Activated naive CD4-positive, alpha-beta T cell treated with Interleukin-2 at 50 U/mL for 16 hours (primary cell): ENCODE data around the gene MAPK8.

ENCODE experiments used
- DNase-seq: peaks from one replicate; pipeline ENCODE4 v3.0.0-alpha.2; 2020

MAPK8 gene

DNA sequence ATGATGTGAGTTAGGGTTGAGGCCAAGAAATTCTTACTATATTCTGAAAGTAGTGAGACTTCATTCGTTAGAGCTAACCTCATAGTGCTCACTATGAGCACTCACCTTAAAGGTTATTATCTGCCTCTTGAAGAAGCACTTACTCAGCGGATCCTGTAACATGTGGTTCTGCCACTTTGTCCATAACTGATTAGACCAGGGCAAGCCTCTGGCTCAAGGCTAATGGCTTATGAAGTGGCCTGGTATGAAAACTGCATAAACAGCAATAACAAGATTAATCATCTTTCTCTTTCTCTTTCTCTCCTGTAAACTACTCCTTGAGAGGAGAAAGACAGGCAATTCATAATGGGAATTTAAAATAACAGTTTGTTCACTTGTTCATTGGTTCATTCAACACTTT, 82.8 kb downstream of the MAPK8 start:
- no peak for DNase-seq

DNA sequence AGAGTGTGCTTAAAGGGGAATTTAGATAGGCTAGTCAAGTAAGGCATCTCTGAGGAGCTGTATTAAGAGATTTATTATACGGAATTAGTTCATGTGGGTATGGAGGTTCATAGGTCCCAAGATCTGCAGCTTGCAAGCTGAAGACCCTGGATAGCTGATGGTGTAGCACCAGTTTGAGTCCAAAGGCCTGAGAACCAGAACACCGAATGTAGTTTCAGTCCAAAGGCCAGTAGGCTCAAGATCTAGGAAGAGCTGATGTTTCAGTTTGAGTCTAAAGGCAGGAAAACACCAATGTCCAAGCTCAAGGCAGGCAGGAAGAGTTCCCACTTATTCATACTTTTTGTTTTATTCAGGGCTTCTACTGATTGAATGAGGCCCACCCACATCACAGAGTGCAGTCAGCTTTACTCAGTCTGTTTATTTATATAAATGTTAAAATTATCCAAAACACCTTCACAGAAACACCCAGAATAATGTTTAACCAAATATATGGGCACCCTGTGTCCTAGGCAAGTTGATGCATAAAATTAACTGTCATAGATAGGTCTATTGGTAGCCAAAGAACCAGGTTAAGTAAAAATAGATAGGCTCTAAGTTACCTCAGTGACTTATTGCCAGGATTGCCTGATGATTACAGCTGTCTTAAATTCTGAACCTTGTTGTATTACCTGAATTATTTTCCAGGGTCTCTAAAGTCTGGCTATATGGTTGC, 83.5 kb downstream of the MAPK8 start:
- no peak for DNase-seq

DNA sequence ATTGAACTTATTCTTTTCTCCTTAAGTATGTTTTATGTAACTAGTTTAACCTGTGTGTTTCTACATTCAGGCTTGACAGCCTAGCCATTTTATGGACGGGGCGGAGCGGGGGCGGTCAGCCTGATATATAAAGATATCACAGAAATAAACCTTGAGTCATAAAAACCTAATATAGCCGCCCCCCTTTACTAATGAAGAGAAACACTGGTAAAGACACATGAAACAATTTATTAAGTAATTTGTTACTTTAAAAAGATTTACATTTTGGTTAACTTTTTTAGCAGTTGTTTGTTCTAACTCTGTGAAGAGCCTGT, 84.0 kb downstream of the MAPK8 start:
- no peak for DNase-seq

GRCh38 chr10:48390933-48391845, 84.7 kb downstream of the MAPK8 start:
- DNase-seq, result no peak

GRCh38 chr10:48391994-48392393, 85.5 kb downstream of the MAPK8 start:
- no peak for DNase-seq

DNA sequence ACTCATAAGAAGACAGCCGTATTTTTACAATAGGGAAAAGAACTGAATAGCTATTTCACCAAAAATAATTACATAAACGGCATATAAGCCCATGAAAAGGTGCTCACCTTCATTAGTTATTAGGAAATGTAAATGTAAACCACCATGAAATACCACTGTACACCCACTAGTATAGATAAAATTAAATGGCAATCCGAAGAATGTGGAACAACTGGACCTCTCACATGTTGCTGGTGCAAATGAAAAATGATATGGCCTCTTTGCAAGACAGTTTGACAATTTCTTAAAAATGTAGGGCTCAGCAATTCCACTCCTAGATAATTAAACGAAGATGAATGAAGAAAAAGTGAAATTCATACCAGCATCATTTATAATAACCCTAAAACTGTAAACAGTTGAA, 91.8 kb downstream of the MAPK8 start:
- DNase-seq, result no peak

- DNase-seq, result no peak
Observed at GRCh38 chr10:48399056-48399541, 92.6 kb downstream of the MAPK8 start.

DNA sequence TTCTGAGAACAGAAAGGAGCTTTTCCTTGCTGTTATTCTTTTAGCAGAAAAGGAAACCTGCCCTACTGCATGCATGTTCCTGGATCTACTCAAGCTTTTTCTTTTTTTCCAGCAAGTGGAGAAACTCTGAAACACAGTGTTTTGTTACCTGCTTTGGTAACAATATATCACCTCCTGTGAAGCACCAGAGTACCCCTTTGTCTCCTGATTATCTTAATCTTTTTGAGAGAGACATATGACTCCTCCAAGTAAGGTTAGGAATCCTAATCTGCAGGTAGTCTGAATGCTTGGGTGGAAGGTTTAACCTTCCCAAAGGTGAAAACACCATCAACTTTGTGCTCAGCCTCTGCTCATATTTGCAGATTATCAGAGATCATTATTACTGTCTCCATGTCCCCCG, 93.1 kb downstream of the MAPK8 start:
- DNase-seq, result no peak

DNA sequence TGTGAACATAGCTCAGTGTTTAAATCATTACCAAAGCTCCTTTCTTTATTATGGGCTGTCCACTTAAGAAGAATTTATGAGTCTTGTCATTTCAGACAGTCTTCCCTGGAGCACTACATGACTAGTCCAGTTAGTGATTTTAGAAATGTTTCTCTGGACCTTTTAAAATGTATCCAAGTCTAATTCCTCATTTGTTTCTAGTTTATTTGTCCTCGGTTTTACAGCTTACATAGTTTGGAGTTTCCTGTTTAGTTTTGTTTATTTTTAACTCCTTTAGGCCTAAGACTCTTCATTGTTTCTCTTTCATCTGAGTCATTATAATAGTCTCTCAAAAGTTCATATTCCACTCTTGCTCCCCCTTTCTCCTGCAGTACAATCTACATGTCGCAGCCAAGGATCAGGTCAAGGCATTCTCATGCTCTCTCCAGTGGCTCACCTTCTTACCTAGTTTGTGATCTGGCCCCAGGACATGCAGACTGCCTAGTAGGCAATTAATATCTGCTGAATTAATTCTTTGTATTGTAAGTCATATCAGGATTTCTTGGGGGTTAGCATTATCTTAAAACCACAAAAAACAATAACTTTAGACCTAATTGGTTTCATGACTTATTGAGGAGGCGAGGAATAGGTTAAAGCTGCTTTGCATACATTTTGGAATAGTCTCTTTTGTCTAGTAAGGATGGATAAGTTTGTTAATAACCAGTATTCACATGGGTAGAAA, 93.8 kb downstream of the MAPK8 start:
- DNase-seq, result no peak

DNA sequence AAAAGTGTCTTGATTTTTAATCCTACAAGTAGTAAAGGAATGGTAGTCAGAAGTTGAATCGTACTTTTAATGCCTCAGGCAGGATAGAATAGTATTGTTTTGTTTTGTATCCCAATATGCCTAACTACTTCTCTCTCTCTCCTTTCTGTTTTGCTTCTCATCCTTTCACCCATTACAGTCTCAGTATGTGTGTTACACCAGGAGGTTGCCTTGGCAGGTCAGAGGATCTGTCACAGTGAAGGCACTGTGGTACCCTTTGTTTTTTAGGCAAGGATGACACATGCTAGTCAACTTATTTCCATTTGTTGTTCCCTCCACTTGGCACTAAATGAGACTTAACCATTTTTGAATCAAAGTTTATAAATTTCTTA, 94.4 kb downstream of the MAPK8 start:
- no peak for DNase-seq

- DNase-seq, result no peak
Observed at GRCh38 chr10:48404646-48405045, 98.2 kb downstream of the MAPK8 start.

- no peak for DNase-seq
Observed at GRCh38 chr10:48406204-48406603, 99.7 kb downstream of the MAPK8 start.

DNA sequence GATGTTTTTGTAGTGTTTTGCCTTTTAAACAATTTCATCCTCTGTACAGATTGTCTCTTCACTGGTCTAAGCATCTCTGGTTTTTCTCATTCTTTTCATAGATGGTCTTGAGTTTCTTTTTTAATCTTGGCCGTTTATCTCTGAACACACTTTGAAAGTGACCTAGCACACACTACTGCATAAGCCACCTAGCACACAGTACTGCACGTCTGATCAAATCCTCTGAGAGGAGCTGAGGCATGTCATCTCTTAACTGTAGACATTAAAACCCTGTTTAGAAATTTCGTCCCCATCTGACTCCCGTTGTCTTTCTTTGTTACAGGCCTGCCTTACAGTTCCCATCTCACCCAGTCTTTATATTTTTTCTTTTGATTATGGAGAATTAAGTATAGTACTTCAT, 100.2 kb downstream of the MAPK8 start:
- DNase-seq, result no peak

GRCh38 chr10:48410503-48410902, 104.0 kb downstream of the MAPK8 start:
- no peak for DNase-seq

DNA sequence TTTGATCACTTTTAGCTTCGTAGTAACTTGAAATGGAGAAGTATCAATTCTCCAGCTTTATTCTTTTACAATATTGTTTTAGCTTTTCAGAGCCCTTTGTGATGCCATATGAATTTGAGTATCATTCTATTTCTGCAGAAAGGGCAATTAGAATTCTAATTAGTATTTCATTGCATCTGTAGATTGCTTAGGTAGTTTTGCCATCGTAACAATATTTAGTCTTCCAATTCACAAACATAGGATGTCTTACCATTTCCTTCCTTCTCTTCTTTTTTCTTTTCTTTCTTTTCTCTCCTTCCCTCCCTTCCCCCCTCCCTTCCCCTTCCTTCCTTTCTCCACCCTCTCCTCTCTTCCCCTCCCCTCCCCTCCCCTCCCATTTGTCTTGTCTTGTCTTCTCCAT, 105.0 kb downstream of the MAPK8 start:
- DNase-seq, result no peak

- DNase-seq, result no peak
Observed at GRCh38 chr10:48412081-48412480, 105.6 kb downstream of the MAPK8 start.

DNA sequence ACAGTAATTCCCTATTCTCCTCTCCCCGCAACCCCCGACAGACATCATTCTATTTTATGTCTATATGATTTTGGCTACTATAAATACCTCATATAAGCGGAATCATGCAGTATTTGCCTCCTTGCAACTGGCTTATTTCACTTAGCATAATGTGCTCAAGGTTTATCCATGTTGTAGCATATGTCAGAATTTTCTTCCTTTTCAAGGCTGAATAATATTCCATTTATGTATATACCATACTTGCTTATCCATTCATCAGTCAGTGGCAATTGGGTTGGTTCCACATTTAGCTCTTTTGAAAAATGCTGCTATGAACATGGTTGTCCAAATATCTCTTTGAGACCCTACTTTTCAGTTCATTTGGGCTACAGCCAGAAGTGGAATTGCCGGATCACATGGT, 106.5 kb downstream of the MAPK8 start:
- DNase-seq, result no peak

GRCh38 chr10:48414160-48414559, 107.7 kb downstream of the MAPK8 start:
- no peak for DNase-seq

DNA sequence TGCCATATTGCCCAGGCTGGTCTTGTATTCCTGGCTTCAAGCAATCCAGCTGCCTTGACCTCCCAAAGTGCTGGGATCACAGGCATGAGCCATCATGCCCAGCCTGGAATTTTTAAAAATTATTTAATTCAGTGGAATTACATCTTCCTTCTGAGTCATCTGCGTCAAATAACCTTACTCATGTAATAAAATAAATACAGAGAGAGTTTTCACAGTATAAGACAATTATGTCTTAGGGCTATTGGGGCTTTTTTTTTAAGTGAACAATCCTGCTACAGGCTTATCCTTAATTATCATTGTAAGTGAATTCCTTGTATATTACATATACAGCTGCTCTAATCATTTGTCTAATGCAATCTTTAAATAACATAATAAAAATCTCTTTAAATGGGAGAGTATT, 108.3 kb downstream of the MAPK8 start:
- DNase-seq, result no peak

GRCh38 chr10:48416584-48417232, 110.2 kb downstream of the MAPK8 start:
- no peak for DNase-seq

DNA sequence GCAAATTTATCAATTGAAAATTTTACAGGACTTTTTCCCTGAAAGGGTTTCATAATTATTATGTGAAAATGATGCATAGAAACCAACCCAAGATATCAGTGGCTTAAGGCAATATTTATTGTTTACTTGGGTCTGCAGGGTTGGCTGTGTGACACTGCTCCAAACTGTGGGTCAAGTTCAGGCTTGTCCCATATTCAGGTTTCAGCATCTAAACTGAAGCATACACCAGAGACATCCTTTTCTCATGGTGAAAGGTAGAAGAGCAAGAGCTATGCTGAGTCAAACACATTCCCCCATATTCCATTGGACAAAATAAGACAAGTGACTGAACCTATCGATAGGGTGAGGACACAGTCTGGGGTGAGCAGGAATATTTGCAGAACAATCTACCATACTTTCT, 110.9 kb downstream of the MAPK8 start:
- no peak for DNase-seq

DNA sequence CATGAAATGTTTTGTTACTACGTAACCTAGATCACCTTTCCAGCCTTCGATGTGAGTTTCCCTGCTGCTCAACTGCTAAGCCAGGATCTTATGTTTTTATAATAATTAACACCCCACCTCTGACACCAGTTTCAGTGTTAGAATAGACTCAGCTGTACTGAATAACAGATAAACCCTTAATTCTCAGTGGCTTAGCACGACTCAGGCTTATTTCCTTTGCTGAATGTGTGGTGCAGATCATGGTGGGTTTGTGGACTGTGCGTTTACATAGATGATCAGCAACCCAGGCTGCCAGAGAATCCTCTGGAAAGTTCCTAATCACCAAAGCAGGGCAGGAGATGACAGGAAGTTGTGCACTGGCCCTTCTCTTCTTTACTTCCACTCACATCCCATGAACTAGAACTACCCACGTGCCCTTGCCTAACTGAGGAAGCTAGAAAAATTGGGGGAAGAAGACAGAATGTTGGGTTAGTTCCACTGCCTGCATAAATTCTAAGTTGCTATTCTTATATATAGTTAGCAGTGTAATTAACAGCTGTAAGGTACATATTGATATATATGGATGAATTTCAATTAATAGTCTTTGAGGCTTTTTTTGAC, 111.8 kb downstream of the MAPK8 start:
- no peak for DNase-seq

- no peak for DNase-seq
Observed at GRCh38 chr10:48419714-48420113, 113.2 kb downstream of the MAPK8 start.
